ENCODE measurements around the gene CLSTN1.
A peak's percentile ranks its signal among the peaks of the same experiment; 100 is the strongest.

Gene CLSTN1

GRCh38 chr1:9710037-9710436 lies 113.7 kb downstream of the CLSTN1 start:
- DNase-seq = no peak

GRCh38 chr1:9706178-9706577 lies 117.6 kb downstream of the CLSTN1 start:
- no peak for DNase-seq

GRCh38 chr1:9705337-9706093 lies 118.2 kb downstream of the CLSTN1 start:
- DNase-seq = no peak

- DNase-seq = no peak
Observed at GRCh38 chr1:9703681-9704080, 120.1 kb downstream of the CLSTN1 start.

GRCh38 chr1:9703165-9703509 lies 120.6 kb downstream of the CLSTN1 start:
- no peak for DNase-seq

- no peak for DNase-seq
Observed at GRCh38 chr1:9701665-9702064, 122.1 kb downstream of the CLSTN1 start.

- DNase-seq = no peak
Observed at GRCh38 chr1:9700340-9700739, 123.4 kb downstream of the CLSTN1 start.

GRCh38 chr1:9699361-9699760 lies 124.4 kb downstream of the CLSTN1 start:
- no peak for DNase-seq

GRCh38 chr1:9696793-9697192 lies 127.0 kb downstream of the CLSTN1 start:
- DNase-seq = no peak

GRCh38 chr1:9691691-9692090 lies 132.1 kb downstream of the CLSTN1 start:
- DNase-seq = no peak

GRCh38 chr1:9691108-9691445 lies 132.7 kb downstream of the CLSTN1 start:
- no peak for DNase-seq

- DNase-seq = no peak
Observed at GRCh38 chr1:9690440-9691107, 133.2 kb downstream of the CLSTN1 start.

- no peak for DNase-seq
Observed at GRCh38 chr1:9689971-9690381, 133.8 kb downstream of the CLSTN1 start.

GRCh38 chr1:9689011-9689706 lies 134.6 kb downstream of the CLSTN1 start:
- peak; percentile 65 for DNase-seq

GRCh38 chr1:9688599-9688998 lies 135.2 kb downstream of the CLSTN1 start:
- DNase-seq = no peak

GRCh38 chr1:9687874-9688582 lies 135.7 kb downstream of the CLSTN1 start:
- peak; percentile 12 for DNase-seq

GRCh38 chr1:9687120-9687873 lies 136.5 kb downstream of the CLSTN1 start:
- peak; percentile 46 for DNase-seq

- DNase-seq = no peak
Observed at GRCh38 chr1:9684801-9685200, 139.0 kb downstream of the CLSTN1 start.

- peak; percentile 62 for DNase-seq
Observed at GRCh38 chr1:9680828-9681227, 142.9 kb downstream of the CLSTN1 start.

- DNase-seq = no peak
Observed at GRCh38 chr1:9680091-9680490, 143.7 kb downstream of the CLSTN1 start.
